Mesothelial cell of epicardium (in vitro differentiated cells): ENCODE measurements around the gene TENM4. TPM values are rescaled to one million over a fixed set of nuclear protein-coding genes. Genes with fewer than 3 reads are reported as not detected.

Experiments used
- DNase-seq, 2 experiments: peaks; one replicate each; pipeline ENCODE4 v3.0.0; 2021; ENCODE audit warnings: low spot score in 2 of 2; ENCODE audit not compliant: unreplicated experiment in 2 of 2
- H3K27ac Mint-ChIP-seq: 2 replicates; pipeline ENCODE4 v1.8.0; 2021; ENCODE audit warnings: mixed read lengths
- H3K27me3 Mint-ChIP-seq: 2 replicates; pipeline ENCODE4 v1.8.0; 2021; ENCODE audit warnings: low read depth, mixed read lengths
- H3K36me3 Mint-ChIP-seq: 2 replicates; pipeline ENCODE4 v1.8.0; 2021; ENCODE audit warnings: mixed read lengths
- H3K4me1 Mint-ChIP-seq: 2 replicates; pipeline ENCODE4 v1.8.0; 2021; ENCODE audit warnings: mixed read lengths
- H3K4me3 Mint-ChIP-seq: 2 replicates; pipeline ENCODE4 v1.8.0; 2021; ENCODE audit warnings: mild to moderate bottlenecking, moderate library complexity, mixed read lengths
- H3K9me3 Mint-ChIP-seq: 2 replicates; pipeline ENCODE4 v1.8.0; 2021; ENCODE audit warnings: mixed read lengths
- total RNA-seq: library from RNA; stranded (reverse); gene quantifications from 3 replicates; pipeline ENCODE4 v1.2.1, GENCODE V29; 2021
- TF ChIP-seq, protein P1 (sequence below): fragments of 200-600 bp; sonication (generic); IDR thresholded peaks from one replicate; pipeline ENCODE4 v1.5.0; 2021; ENCODE audit warnings: antibody characterized with exemption; ENCODE audit not compliant: unreplicated experiment

TENM4 gene
- total RNA-seq, 1 donor from 2014 or later, result 187 TPM

DNA sequence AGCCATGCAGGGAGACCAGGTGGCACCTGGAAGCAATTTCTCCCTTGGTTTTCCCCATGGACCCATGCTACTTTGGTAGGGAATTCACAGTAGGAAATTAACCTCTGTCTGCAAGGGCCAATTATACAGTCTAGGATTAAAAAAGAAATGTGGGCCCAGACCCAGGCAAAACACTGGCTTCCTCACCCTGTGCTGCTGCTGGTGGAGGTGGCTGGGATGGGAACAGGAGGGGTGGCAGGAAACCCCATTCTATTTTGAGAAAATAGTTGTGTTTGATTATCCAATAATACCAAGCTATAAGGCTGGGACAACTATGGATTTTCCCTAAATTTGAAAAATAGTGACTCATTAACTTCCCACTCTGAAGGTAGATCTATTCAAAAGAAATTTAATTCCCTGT lies 449.1 kb downstream of the TENM4 start:
- Mint-ChIP-seq H3K36me3 (peaks cover 3% of the 10 kb centered on the region), H3K27ac (no peak overlapping the region), H3K27me3 (no peaks in the 10 kb centered on the region), H3K4me3 (no peak overlapping the region), H3K9me3 (peaks cover 7% of the 10 kb centered on the region), H3K4me1 (peaks cover 22% of the 10 kb centered on the region)
- DNase-seq, result no peak
- TF ChIP-seq, protein P1, sequence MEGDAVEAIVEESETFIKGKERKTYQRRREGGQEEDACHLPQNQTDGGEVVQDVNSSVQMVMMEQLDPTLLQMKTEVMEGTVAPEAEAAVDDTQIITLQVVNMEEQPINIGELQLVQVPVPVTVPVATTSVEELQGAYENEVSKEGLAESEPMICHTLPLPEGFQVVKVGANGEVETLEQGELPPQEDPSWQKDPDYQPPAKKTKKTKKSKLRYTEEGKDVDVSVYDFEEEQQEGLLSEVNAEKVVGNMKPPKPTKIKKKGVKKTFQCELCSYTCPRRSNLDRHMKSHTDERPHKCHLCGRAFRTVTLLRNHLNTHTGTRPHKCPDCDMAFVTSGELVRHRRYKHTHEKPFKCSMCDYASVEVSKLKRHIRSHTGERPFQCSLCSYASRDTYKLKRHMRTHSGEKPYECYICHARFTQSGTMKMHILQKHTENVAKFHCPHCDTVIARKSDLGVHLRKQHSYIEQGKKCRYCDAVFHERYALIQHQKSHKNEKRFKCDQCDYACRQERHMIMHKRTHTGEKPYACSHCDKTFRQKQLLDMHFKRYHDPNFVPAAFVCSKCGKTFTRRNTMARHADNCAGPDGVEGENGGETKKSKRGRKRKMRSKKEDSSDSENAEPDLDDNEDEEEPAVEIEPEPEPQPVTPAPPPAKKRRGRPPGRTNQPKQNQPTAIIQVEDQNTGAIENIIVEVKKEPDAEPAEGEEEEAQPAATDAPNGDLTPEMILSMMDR, result no peak

- H3K27me3 Mint-ChIP-seq, result no peaks in the 10 kb centered on the region
- DNase-seq, result no peak
- no peak overlapping the region for H3K27ac Mint-ChIP-seq
- peaks cover 7% of the 10 kb centered on the region for H3K9me3 Mint-ChIP-seq
- H3K4me1 Mint-ChIP-seq, result peaks cover 22% of the 10 kb centered on the region
- TF ChIP-seq, protein P1, result no peak
- peaks cover 3% of the 10 kb centered on the region for H3K36me3 Mint-ChIP-seq
- no peak overlapping the region for H3K4me3 Mint-ChIP-seq
Measured at GRCh38 chr11:78990261-78990660, 450.6 kb downstream of the TENM4 start.

- Mint-ChIP-seq H3K36me3 (no peaks in the 10 kb centered on the region), H3K4me3 (no peak overlapping the region), H3K27me3 (no peaks in the 10 kb centered on the region), H3K27ac (no peak overlapping the region), H3K9me3 (no peaks in the 10 kb centered on the region), H3K4me1 (peaks cover 12% of the 10 kb centered on the region)
- TF ChIP-seq, protein P1, result no peak
- no peak for DNase-seq
Measured at GRCh38 chr11:78987748-78988147, 453.1 kb downstream of the TENM4 start.

- no peaks in the 10 kb centered on the region for H3K9me3 Mint-ChIP-seq
- no peaks in the 10 kb centered on the region for H3K27me3 Mint-ChIP-seq
- no peak overlapping the region for H3K4me3 Mint-ChIP-seq
- H3K36me3 Mint-ChIP-seq, result no peaks in the 10 kb centered on the region
- DNase-seq, result no peak
- no peak overlapping the region for H3K27ac Mint-ChIP-seq
- TF ChIP-seq, protein P1, result no peak
- peaks cover 8% of the 10 kb centered on the region for H3K4me1 Mint-ChIP-seq
Measured at GRCh38 chr11:78986305-78986704, 454.5 kb downstream of the TENM4 start.

DNA sequence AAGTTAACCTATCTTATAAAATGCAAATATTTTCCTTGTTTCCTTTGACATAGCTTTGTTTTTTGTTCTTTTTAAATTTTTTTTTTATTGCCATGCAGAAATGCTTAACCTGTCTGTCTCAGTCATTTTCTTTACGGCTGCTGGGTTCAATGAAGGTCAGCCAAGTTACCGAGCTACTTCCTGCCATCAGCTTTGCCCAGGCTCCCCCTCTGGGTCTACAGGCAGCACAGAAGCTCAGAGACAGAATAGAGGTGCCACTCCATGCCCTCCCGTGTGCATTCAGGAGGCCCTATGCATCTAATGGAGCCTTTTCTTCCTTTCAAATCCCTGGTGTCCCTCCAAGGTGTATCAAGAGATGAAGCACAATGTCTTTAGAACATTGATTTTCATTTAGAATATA lies 455.2 kb downstream of the TENM4 start:
- TF ChIP-seq, protein P1, result no peak
- Mint-ChIP-seq H3K9me3 (no peaks in the 10 kb centered on the region), H3K36me3 (no peaks in the 10 kb centered on the region), H3K4me1 (peaks cover 8% of the 10 kb centered on the region), H3K27ac (no peak overlapping the region), H3K4me3 (no peak overlapping the region), H3K27me3 (no peaks in the 10 kb centered on the region)
- DNase-seq, result no peak

GRCh38 chr11:78982473-78982872 lies 458.4 kb downstream of the TENM4 start:
- no peak overlapping the region for H3K4me3 Mint-ChIP-seq
- peaks cover 4% of the 10 kb centered on the region for H3K9me3 Mint-ChIP-seq
- H3K27me3 Mint-ChIP-seq, result no peaks in the 10 kb centered on the region
- H3K4me1 Mint-ChIP-seq, result peaks cover 6% of the 10 kb centered on the region
- no peak for DNase-seq
- TF ChIP-seq, protein P1, result no peak
- peaks cover 1% of the 10 kb centered on the region for H3K36me3 Mint-ChIP-seq
- H3K27ac Mint-ChIP-seq, result no peak overlapping the region
